GM23248 (cell line): ENCODE data around the gene P2RY13.

Experiments
- EZH2 ChIP-seq: fragments of 200-600 bp; sonication (generic); IDR thresholded peaks from 2 replicates; pipeline ENCODE4 v1.6.1; 2018; ENCODE audit warnings: antibody characterized with exemption, mild to moderate bottlenecking; ENCODE audit not compliant: insufficient read depth, poor library complexity, severe bottlenecking
- EZH2phosphoT487 ChIP-seq: fragments of 200-600 bp; sonication (generic); IDR thresholded peaks from 2 replicates; pipeline ENCODE4 v1.6.1; 2018; ENCODE audit warnings: antibody characterized with exemption, moderate library complexity, mild to moderate bottlenecking, low read depth; ENCODE audit not compliant: insufficient read depth

- TF ChIP-seq EZH2phosphoT487 (no peak), EZH2 (no peak)
These were observed at the start of gene P2RY13 for GRCh38 chr3:151329363-151329762.
